Measurements from ENCODE around the gene PHETA1.
A peak's percentile ranks its signal among the peaks of the same experiment; 100 is the strongest.
"Not testable (repeated sequence)": the region's sequence is repeated elsewhere in the genome, so short reads cannot be mapped to it uniquely, and the experiment has no call there.

Gene PHETA1

DNA sequence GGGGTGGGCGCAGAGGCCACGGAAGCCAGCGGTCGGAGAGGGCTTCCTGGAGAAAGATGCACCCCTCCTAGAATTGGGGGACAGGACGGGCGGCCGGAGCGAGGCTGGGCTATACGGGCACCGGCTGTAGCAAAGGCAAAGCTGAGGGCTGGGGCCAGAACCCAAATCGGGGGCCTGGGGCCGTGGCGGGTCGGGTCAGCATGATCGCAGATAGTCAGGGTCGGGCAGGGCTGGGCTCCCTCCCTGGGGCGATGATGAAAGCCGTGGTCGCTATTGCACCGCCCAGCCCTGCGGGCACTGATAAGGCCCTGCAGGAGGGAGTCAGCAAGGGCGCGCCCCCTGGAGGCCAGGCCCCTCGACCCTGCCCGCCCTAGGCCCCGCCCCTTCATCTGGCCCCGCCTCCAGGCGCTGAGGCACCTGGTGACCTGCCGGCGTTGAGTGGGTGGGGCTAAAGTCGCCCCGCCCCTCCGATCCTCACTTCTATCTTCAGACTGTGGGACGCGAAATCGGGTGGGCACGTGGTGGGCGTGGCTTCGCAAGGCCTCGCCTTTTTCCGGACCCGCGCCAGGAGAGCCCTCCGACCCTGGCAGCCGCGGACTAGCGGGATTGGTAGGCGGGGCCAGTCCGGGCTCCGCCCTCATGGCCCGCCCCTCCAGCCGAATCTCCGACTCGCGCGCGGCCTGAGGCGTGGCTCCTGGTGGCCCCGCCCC lies 36.4 kb upstream of the PHETA1 start:
- DNase-seq, result peak; percentile 63

DNA sequence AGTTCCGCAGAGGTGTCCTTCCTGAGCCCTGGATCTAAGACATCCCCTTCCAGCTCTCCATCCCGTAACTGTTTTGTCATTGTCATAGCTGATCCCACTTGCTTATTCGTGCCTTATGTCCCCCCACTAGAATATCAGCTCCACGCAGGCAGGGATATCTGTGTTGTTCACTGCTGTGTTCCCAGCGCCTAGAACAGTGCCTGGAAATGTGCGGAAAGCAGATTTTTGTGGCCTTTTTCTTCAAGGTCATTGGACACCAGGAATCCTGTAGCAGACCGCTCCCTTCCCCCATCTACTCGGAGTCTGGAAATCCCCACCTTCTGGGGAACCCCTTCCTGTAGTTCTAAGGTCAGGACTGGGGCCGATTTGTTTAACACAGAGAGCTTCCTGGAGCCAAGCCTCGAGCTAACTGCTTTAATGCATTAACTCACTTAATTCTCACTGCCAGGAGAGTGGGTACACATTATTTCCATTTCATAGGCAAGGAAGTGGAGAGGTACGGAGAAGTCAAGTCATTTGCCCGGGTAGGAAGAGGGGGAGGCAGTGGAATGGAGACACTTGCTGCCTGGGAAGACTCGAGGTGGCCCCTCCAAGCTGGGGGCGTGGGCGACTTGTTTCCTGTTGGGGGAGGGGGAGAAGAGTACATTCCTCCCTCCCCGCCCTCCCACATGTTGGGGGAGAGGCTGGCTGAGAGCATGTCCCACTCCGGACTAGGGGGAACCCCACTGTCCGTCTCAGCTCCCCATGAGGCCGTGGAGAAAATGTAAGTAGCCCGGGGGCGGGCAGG lies 35.7 kb upstream of the PHETA1 start:
- DNase-seq, result no peak

DNA sequence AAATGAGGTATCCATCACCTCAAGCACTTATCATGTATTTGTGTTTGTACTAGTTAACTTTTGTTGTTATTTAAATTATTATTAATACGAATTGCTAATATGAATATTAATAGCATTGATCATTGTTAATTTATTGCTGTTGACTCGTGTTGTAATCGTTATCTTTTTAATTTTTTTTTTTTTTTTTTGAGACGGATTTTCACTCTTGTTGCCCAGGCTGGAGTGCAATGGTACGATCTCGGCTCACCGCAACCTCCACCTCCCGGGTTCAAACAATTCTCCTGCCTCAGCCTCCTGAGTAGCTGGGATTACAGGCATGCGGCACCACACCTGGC lies 33.6 kb upstream of the PHETA1 start:
- not testable (repeated sequence) for DNase-seq

DNA sequence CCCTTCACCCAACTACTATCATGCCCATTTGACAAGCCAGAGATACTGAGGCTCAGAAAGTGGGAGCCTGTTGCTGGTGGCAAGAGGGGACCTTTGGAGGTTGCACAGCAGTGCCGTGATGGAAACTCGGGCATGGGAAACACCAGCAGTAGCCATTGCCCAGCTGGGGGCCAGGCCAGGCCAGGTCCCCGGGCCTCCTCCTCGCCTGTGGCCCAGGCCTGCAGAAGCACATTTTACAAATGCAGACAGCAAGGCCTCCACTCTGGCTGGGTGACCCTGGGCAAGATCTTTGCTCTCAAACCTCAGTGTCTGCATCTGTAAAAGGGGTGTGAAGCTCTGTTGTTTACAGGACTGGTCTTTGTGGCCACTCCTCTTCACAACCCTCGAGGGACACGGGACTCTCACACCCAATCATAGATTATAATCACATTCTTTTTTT lies 32.3 kb upstream of the PHETA1 start:
- no peak for DNase-seq

DNA sequence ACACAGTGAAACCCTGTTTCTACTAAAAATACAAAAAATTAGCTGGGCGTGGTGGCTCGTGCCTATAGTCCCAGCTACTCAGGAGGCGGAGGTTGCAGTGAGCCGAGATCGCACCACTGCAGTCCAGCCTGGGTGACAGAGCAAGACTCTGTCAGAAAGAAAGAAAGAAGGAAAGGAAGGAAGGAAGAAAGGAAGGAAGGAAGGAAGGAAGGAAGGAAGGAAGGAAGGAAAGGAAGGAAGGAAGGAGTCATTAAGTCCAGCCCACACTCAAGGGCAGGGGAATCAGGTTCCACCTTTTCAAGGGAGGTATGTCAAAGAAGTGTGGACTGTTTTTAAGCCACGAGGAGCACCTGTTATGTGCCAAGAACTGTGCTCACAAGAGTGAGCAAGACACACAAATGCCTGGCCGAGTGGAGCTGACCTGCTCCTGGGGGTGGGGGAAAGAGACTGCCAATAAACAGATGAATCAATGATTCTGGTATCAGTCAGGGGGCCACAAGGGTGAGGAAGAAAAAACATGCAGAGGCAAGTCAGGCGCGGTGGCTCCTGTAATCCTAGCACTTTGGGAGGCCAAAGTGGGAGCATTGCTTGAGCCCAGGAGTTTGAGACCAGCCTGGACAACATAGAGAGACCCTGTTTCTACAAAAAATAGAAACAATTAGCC lies 31.0 kb upstream of the PHETA1 start:
- not testable (repeated sequence) for DNase-seq

DNA sequence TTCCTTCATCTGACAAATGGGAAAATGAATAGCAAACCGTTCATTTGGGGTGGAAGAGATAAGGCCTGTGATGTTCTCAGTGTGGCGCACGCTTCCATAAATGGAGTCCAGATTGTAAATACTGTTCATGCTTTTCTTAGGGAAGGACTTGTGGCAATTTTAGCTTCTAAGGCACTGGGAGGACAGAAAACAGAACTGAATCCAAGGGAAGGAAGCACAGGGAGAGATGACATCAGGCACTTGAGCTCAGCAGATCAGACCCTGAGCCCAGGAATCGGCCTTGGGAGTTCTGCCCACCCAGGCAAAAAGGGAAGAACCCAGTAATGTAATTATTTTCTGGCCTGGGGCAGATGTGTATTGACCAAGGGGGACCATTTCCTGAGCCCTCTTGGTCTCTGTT lies 29.6 kb upstream of the PHETA1 start:
- no peak for DNase-seq

DNA sequence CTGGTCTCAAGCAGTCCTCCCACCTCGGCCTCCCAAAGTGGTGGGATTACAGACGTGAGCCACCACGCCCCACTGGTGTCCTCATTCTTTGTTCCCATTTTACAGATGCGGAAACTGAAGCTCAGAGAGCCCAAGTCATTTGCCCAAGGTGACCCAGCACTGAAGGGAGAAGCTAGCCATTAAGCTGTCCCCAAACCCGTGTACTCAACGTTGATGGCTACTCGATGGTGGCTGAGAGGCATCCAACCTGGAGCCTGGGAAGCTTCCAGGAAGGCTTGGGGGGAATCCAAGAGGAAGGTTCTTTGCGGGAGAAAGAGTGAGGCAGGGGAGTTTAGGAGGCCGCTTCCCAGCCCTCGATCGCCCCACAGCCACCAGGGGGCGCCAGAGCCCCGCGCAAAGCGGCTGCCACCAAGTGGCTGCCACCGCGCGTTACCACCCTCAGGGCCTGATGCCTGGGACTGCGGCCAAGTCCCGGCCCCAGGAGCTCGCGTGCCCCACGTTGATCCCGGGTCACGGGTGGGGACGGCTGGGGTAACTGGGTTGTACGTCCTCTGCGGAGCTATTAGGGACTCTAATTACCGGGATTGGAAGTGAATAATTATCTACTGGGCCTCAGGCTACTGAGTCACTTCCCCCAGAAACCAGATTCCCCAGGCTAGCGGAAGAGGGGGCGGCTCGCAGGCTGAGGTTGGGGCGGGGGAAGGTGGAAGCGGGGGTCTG lies 28.0 kb upstream of the PHETA1 start:
- DNase-seq, result peak; percentile 42

DNA sequence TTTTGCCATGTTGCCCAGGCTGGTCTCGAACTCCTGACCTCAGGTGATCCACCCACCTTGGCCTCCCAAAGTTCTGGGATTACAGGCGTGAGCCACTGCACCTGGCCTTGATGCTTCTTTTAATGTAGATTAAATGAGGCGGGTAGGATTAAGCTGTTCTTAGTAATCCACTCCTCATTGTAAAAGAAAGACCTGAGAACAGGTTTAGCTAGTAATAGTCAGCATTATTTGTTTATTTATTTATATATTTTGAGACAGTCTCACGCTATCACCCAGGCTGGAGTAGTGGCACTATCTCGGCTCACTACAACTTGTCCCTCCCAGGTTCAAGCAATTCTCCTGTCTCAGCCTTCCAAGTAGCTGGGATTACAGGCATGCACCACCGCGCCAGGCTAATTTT lies 27.4 kb upstream of the PHETA1 start:
- DNase-seq, result not testable (repeated sequence)

DNA sequence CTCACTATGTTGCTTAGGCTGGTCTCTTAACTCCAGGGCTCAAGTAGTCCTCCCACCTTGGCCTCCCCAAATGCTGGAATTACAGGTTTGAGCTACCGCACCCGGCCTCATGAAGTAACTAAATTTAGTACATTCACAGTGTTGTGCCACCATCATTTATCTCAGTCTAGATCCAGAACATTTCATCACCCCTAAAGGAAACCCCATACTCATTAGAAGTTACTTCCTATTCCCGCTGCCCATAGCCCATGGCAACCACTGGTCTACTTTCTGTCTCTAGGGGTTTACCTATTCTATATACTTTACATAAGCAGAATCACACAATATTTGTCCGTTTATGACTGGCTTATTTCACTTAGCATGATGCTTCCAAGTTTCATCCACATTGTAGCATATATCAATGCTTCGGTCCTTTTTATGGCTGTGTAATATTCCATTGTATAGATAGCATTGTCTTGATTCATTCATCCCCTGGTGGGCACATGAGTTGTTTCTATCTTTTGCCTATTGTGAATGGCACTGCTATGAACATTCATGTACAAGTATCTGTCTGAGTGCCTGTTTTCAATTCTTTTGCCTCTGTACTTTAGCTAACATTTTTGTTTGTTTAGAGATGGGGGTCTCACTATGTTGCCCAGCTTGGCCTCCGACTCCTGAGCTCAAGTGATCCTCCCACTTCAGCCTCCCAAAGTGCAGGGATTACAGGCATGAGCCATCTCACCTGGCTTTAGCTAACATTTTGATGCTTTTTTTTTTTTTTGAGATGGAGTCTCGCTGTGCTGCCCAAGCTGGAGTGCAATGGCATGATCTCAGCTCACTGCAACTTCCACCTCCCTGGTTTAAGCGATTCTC lies 26.7 kb upstream of the PHETA1 start:
- no peak for DNase-seq

DNA sequence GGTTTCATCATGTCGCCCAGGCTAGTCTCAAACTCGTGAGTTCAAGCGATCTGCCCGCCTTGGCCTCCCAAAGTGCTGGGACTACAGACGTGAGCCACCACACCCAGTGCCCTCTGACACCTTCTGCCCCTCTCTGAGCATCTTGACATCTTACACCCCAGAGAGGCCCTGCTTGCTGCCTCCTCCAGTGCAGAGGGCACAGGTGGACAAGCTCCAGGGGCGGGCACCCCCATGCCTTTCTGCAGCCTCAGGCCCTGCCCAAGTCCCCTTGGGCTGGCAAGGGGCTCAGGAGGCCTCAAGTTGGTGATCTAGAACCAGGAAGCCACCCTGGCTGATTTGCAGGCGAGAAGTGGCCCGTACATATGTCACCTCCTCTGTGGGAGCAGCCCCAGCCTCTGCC lies 25.6 kb upstream of the PHETA1 start:
- DNase-seq, result no peak

DNA sequence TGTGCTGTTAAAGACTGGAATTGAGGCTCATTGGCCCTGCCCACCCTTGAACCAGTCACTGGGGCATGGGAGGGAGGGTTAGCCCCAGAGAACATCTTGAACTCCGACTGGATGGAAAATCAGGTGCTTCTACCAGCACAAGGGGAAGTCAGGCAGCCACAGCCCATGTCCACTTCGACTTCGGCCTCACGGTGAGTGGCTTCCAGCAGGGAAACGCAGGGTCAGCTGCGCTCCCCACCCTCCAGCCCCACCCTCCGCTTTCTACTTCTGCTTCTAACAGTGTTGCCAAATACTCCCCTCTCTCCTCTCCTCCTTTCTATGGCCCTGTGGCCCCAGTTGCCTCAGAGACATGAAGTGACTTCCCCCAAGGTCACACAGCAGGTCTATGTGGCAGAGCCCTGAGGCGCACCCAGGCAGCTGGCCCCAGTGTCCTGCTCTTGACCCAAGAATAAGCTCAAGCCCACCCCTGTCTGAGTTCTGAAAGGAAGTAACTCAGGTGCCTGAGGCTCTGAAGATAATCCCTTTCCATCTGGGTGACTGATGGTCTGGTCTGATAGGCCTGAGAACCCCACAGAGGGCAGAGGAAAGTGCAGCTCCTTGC lies 24.9 kb upstream of the PHETA1 start:
- DNase-seq, result no peak

DNA sequence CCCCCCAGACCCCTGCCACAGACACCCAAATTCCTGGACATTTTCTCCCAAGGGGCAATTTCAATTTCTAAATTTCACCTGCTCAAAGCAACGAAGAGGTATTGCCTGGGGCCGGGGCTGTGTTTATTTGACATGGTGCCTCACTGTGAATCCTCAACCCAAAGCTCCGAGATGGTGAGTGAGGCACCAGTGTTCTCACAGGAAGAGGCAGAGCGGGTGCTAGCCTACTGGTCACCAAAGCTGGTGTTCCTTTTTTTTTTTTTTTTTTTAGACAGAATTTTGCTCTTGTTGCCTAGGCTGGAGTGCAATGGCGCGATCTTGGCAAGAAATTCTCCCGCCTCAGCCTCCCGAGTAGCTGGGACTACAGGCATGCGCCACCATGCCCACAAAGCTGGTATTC lies 22.0 kb upstream of the PHETA1 start:
- DNase-seq, result no peak

DNA sequence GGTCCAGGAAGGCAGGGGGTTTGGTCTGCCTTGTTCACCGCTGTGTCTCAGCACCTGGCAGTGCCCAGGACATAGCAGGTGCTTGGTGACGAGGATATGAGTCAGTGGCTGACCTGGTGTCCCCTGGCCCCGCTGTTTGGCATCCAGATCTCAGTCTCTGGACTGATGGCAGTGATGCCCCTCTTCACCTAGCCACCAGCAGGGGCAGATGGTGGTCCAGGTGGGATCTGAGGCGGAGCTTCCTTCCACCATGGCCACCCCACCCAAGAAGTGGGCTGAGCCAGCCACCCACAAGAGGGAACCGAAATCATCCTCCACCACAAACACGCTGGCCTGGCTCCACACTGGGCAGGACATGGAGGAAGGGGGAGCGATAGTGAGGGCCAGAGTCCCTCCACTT lies 20.7 kb upstream of the PHETA1 start:
- DNase-seq, result no peak

DNA sequence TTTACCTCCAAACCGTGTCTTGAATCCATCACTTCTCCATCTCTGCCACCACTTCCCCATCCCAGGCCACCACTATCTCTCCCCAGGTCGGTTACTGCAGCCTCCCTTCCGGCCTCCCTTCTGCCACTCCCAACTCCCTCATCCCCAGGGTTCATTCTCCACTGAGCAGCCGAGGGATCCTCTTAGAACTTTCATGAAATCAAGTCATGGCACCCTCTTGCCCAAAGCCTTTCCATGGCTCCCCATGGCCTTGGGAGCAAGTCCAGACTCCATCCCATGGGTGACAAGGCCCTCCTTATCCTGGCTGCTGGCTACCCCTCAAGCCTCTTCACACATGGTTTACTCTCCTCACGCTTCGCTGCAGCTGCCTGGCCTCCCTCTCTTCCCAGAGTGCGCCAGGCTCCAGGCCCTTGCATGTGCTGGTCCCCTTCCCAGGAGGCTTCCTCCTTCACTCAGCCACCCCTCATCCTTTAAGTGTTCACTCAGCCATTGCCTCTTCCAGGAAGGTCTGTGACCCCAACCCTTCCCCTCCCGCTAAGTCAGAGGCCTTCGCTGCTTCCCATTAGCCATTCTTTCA lies 18.9 kb upstream of the PHETA1 start:
- DNase-seq, result no peak

DNA sequence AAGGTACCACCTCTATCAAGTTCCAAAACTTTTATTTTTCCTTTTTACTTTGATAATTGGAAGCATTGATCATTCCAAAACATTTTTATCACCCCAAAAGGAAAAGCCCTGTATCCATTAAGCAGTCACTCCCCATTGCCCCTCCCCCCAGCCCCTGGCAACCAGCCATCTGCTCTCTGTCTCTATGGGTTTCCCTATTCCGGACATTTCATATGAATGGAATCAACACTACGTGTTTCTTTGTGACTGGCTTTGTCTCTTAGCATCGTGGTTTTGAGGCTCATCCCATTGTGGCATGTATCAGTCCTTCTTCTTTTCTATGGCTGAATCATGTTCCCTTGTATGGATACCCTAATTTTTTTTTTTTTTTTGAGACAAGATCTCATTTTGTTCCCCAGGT lies 18.0 kb upstream of the PHETA1 start:
- no peak for DNase-seq

DNA sequence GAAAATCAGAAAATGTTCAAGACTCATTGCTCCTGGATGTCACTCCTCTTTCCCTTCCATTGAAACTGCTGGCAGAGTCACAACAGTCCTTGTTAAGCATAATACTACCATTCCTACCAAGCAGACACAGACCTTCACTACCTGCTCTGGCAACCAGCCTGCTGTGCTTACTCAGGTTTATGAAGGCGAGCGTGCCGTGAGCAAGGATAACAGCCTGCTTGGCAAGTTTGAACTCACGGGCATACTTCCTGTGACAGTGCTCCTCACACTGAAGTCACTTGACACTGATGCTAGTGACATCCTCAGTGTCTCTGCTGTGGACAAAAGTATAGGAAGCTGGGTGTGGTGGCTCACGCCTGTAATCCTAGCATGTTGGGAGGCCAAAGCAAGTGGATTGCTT lies 15.7 kb upstream of the PHETA1 start:
- DNase-seq, result no peak

DNA sequence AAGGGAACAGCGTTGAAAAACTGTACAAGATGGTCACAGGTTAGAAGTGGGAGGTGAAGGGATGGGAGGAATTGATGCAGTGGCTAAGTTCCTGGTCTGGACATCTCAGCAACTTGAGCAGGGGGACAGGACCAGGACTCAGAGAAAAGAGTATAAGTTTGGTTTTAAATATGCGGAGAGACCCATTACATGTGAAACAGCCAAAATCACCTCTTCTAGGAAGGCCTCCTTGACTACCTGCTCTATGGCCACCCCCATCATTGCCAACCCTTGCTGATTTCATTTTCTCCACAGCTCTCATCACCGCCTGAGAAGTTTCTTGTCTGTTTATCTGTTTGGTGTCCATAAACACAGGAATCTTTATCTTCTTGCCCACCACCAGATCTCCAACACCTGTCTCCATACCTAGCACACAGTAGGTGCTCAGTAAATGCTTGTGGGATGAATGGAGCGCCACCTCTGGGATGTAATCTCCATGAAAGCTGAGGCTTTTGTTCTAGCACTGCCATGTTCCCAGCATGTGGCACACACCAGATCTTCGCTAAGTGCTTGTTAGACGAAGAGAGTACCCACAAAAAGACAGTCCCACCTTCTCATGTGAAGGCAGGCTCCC lies 11.2 kb upstream of the PHETA1 start:
- no peak for DNase-seq

DNA sequence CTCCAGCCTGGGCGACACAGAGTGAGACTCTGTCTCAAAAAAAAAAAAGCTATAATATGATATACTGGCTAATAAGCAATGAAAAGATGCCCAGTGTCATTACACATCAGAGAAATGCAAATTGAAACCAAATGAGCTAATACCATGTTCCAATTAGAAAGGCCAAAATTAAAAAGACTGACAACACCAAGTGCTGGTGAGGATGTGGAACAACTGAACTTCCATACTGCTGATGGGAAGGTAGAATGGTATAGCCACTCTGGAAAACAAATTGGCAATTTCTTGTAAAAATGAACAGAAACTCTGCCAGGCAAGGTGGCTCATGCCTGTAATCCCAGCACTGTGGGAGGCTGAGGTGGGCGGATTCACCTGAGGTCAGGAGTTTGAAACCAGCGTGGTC lies 8.5 kb upstream of the PHETA1 start:
- DNase-seq, result no peak

DNA sequence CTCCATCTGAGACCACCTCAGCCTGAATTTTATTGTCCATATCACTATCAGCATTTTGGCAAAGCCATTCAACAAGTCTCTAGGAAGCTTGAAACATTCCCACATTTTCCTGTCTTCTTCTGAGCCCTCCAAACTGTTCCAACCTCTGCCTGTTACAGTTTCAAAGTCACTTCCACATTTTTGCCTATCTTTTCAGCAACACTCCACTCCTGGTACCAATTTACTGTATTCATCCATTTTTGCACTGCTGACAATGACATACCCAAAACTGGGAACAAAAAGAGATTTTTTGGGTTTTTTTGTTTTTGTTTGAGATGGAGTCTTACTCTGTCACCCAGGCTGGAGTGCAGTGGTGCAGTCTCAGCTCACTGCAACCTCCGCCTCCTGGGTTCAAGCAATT lies 4.3 kb upstream of the PHETA1 start:
- DNase-seq, result not testable (repeated sequence)

DNA sequence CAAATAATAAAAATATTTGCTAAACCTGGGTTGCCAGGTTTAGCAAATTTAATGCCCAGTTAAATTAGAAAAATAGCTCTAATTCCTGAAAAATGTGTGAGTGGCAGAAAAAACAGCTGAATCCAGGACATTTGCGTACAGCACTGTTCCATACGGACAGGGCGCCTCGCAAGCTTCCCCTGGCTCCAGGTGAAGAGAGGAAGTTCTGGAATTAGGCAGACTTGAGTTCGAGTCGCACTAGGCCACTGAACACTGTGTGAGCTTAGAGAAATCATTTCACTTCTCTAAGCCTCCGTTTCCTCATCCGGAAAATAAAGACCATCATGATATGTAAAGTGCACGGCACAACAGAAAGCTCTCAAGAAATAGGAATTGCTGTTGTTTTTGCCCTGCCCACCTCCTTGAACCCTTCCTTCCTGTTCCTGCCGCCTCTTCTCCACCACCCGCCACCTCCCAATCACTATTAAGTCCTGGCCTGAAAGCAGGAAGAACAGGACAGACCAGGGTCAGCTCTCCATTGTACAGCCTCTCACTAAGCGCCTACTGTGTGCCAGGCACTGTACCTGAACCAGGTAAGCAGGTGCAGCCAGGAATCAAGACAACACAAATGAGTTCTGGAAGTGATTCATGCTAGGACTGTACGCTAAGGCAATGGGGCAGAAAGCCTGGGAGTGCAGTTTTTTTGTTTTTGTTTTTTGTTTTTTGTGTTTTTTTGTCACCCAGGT lies 763 bp upstream of the PHETA1 start:
- DNase-seq, result no peak

Measured in GOT3 (cell line).